Naive thymus-derived CD4-positive, alpha-beta T cell (primary cell): ENCODE data around the gene SULT4A1. TPM values are rescaled to one million over a fixed set of nuclear protein-coding genes. Genes with fewer than 3 reads are reported as not detected.

Experiments
- ATAC-seq: fragments of 150-1000 bp; cut with Tn5 transposase; 2 replicates; pipeline ENCODE4 v1.10.0; 2021; ENCODE audit warnings: mild to moderate bottlenecking, moderate library complexity
- CTCF ChIA-PET: fragments of 350-600 bp; sonication (Branson Sonifier 250); formaldehyde crosslinking; loops from one replicate; lab custom pipeline; 2021; ENCODE audit warnings: antibody characterized with exemption; lab: Charles Lee
- POLR2A ChIA-PET: fragments of 350-600 bp; sonication (Branson Sonifier 250); formaldehyde crosslinking; loops from one replicate; lab custom pipeline; 2021; ENCODE audit warnings: antibody characterized with exemption, inconsistent platforms; lab: Charles Lee
- DNase-seq, 9 donors: peaks; one replicate each; pipeline versions ENCODE4 v3.0.0 to v3.0.0-alpha.2; 2020 to 2022; ENCODE audit warnings: mixed read lengths in 1 of 9
- H3K27ac ChIP-seq: one replicate; pipeline ENCODE4 v1.7.0; 2013; ENCODE audit warnings: mild to moderate bottlenecking, low read depth, low read length, moderate library complexity
- H3K27me3 ChIP-seq, 2 donors: one replicate each; pipeline ENCODE4 v1.7.0; 2013; ENCODE audit warnings: low read length in 2 of 2, mild to moderate bottlenecking in 2 of 2, moderate library complexity in 2 of 2; ENCODE audit not compliant: control insufficient read depth in 2 of 2, insufficient read depth in 2 of 2
- H3K36me3 ChIP-seq, 3 experiments: 1 replicate in 2 of 3; 2 replicates in 1 of 3; pipeline ENCODE4 v1.7.0; 2013; ENCODE audit warnings: low read length in 3 of 3, mild to moderate bottlenecking in 3 of 3, moderate library complexity in 1 of 3; ENCODE audit not compliant: insufficient read depth in 3 of 3, control insufficient read depth in 2 of 3
- H3K4me1 ChIP-seq, 2 donors: one replicate each; pipeline ENCODE4 v1.7.0; 2013; ENCODE audit warnings: low read length in 2 of 2, mild to moderate bottlenecking in 2 of 2, moderate library complexity in 1 of 2; ENCODE audit not compliant: control insufficient read depth in 2 of 2, insufficient read depth in 2 of 2
- H3K4me3 ChIP-seq: 2 replicates; pipeline ENCODE4 v1.7.0; 2013; ENCODE audit warnings: mild to moderate bottlenecking, low read length
- H3K9me3 ChIP-seq, 3 experiments: 1 replicate in 2 of 3; 2 replicates in 1 of 3; pipeline ENCODE4 v1.7.0; 2013; ENCODE audit warnings: low read length in 3 of 3; ENCODE audit not compliant: control insufficient read depth in 2 of 3
- H3K27ac Mint-ChIP-seq, 9 donors: one replicate each; pipeline ENCODE4 v1.8.0; 2020 to 2022; ENCODE audit warnings: mixed read lengths in 9 of 9, mild to moderate bottlenecking in 8 of 9, moderate library complexity in 5 of 9, inconsistent platforms in 2 of 9
- H3K27me3 Mint-ChIP-seq, 5 donors: one replicate each; pipeline ENCODE4 v1.8.0; 2021 to 2022; ENCODE audit warnings: mixed read lengths in 5 of 5, mild to moderate bottlenecking in 1 of 5
- H3K36me3 Mint-ChIP-seq, 5 donors: one replicate each; pipeline ENCODE4 v1.8.0; 2020 to 2022; ENCODE audit warnings: mixed read lengths in 5 of 5, mild to moderate bottlenecking in 3 of 5, inconsistent platforms in 1 of 5
- H3K4me1 Mint-ChIP-seq, 7 donors: one replicate each; pipeline ENCODE4 v1.8.0; 2020 to 2022; ENCODE audit warnings: mixed read lengths in 7 of 7, mild to moderate bottlenecking in 3 of 7, inconsistent platforms in 1 of 7
- H3K4me3 Mint-ChIP-seq, 10 donors: one replicate each; pipeline ENCODE4 v1.8.0; 2020 to 2022; ENCODE audit warnings: mild to moderate bottlenecking in 10 of 10, mixed read lengths in 10 of 10, moderate library complexity in 6 of 10, inconsistent platforms in 2 of 10
- H3K9me3 Mint-ChIP-seq, 11 donors: one replicate each; pipeline ENCODE4 v1.8.0; 2020 to 2022; ENCODE audit warnings: mixed read lengths in 11 of 11, mild to moderate bottlenecking in 4 of 11, inconsistent platforms in 1 of 11, moderate library complexity in 1 of 11
- intact Hi-C, 2 donors: fragments of 100-400 bp; cut with micrococcal nuclease; formaldehyde crosslinking; loops; one replicate each; pipeline ENCODE4 v1.15.1; 2023
- polyA plus RNA-seq, 2 donors: library from polyadenylated mRNA; unstranded; fragments of 300-500 nt; fragmentation: Illumina TruSeq; gene quantifications; one replicate each; pipeline ENCODE4 v1.2.3, GENCODE V29; 2021
- total RNA-seq, 6 experiments: library from RNA in 5 of 6; stranded (reverse) in 5 of 6; gene quantifications; 1 replicate in 5 of 6; 2 replicates in 1 of 6; pipeline ENCODE4 v1.2.3 and lab custom pipeline; 2021 to 2026

Gene SULT4A1
- total and polyA plus RNA-seq, 7 experiments from 2014 or later = not detected

DNA sequence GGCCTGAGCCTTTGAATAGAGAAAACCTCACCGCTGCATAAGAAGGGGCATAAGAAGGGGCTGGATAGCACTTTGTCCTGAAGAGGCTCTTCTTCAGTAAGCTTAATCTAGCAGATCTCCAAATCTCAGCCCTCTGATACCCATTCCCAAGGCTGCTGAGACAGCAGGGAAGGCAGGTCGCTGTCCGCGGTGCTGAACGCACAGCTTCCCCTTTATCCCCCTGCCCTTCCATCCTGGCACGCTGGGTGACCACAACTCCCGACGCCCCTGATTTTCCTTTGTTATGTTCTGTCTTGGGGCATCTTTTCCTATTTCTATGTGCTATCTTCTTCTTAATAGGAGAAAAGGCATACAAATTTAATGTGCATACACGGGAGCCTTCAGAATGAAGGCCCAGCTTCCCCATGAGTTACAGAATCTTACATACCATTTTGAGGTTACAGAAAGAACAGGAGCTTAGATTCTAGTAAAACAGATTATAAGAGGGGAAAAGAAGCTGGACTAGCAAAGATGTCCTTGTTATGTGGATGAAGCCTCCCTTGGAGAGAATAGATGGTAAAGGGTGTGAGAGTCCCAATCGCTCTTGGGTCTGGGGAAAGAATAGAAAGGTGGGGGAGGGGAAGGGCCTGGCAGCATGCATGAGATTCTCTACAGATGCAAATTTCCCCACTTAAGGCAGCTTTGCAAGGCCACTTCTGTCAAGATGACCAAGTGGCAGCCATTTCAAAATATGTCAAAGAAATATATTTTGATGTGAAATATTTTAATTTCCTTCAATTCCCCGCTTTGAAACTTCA is 5.7 kb upstream of the SULT4A1 start:
- Mint-ChIP-seq H3K4me3 (no peak overlapping the region), H3K27me3 (peaks cover 17 to 56% (median 43%) of the 10 kb centered on the region in 5 donors), H3K4me1 (peaks cover 0 to under 1% (median 0%) of the 10 kb centered on the region in 7 donors), H3K36me3 (peaks cover 0 to 4% (median 0%) of the 10 kb centered on the region in 5 donors), H3K9me3 (peaks cover 0 to 24% (median 8%) of the 10 kb centered on the region in 11 donors), H3K27ac (no peak overlapping the region)
- no peak for ATAC-seq
- H3K27ac ChIP-seq = no peak overlapping the region
- H3K4me1 ChIP-seq = no peaks in the 10 kb centered on the region
- no peaks in the 10 kb centered on the region for H3K36me3 ChIP-seq
- peak in 3 of 9 donors; percentile 5 to 36 (median 12) for DNase-seq
- no peaks in the 10 kb centered on the region for H3K9me3 ChIP-seq
- intact Hi-C loops = no loop called here
- CTCF ChIA-PET = no interaction called here
- POLR2A ChIA-PET = no interaction called here
- H3K27me3 ChIP-seq = no peaks in the 10 kb centered on the region
- no peak overlapping the region for H3K4me3 ChIP-seq

DNA sequence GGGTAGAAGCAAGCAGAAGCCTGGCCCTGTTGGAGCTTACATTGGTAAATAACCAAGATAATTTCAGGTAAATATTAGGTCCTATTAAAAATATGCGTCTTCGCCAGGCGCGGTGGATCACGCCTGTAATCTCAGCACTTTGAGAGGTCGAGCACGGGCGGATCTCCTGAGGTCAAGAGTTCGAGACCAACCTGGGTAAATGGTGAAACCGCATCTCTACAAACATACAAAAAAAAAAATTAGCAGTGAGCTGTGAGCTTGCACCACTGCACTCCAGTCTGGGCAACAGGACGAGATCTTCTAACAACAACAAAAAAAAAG is 529 bp upstream of the SULT4A1 start:
- H3K4me3 Mint-ChIP-seq = peak overlapping the region in 9 of 10 donors; percentile 53 to 78 (median 64)
- DNase-seq (no peak), ATAC-seq (no peak)
- no peaks in the 10 kb centered on the region for H3K4me1 ChIP-seq
- H3K9me3 Mint-ChIP-seq = peaks cover 0 to 9% (median under 1%) of the 10 kb centered on the region in 11 donors
- no peak overlapping the region for H3K27ac ChIP-seq
- no peak overlapping the region for H3K4me3 ChIP-seq
- POLR2A ChIA-PET = no interaction called here
- CTCF ChIA-PET = no interaction called here
- H3K36me3 Mint-ChIP-seq = peaks cover 0 to under 1% (median 0%) of the 10 kb centered on the region in 5 donors
- no peak overlapping the region for H3K27ac Mint-ChIP-seq
- peaks cover 0 to 10% (median 2%) of the 10 kb centered on the region in 7 donors for H3K4me1 Mint-ChIP-seq
- H3K36me3 ChIP-seq = no peaks in the 10 kb centered on the region
- intact Hi-C loops = no loop called here
- H3K27me3 Mint-ChIP-seq = peaks cover 45 to 78% (median 67%) of the 10 kb centered on the region in 5 donors
- no peaks in the 10 kb centered on the region for H3K9me3 ChIP-seq
- no peaks in the 10 kb centered on the region for H3K27me3 ChIP-seq

DNA sequence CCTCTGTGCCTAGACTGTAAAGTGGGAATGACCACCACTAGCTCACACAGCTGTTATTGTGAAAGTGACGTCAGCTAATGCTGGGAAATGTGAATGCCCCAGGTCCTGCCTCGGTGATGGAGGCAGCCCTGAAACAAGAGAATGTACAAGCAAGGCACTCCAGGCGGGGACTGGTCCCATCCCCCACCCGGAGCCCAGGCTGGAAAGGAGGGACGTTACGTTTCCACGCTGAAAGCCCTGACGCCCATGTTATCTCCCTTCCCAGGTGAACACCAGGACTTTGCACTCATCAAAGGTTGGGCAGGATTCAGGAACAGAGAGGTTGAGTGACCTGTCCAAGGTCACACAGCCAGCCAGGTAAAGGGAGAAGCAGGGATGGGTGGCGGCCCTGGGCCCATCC is 784 bp downstream of the SULT4A1 start:
- POLR2A ChIA-PET = no interaction called here
- Histone ChIP-seq H3K9me3 (peaks cover 0 to 4% (median 0%) of the 10 kb centered on the region in 3 experiments), H3K27ac (no peak overlapping the region), H3K27me3 (no peaks in the 10 kb centered on the region), H3K36me3 (no peaks in the 10 kb centered on the region), H3K4me3 (no peak overlapping the region), H3K4me1 (no peaks in the 10 kb centered on the region)
- CTCF ChIA-PET = no interaction called here
- Mint-ChIP-seq H3K4me1 (peaks cover 0 to 10% (median 2%) of the 10 kb centered on the region in 7 donors), H3K27me3 (peaks cover 45 to 90% (median 72%) of the 10 kb centered on the region in 5 donors), H3K9me3 (peaks cover 0 to 21% (median 7%) of the 10 kb centered on the region in 11 donors), H3K27ac (no peak overlapping the region), H3K4me3 (peak overlapping the region in 8 of 10 donors; percentile 26 to 77 (median 46)), H3K36me3 (peaks cover 0 to 5% (median 3%) of the 10 kb centered on the region in 5 donors)
- ATAC-seq (no peak), DNase-seq (no peak)
- intact Hi-C loops = no loop called here

DNA sequence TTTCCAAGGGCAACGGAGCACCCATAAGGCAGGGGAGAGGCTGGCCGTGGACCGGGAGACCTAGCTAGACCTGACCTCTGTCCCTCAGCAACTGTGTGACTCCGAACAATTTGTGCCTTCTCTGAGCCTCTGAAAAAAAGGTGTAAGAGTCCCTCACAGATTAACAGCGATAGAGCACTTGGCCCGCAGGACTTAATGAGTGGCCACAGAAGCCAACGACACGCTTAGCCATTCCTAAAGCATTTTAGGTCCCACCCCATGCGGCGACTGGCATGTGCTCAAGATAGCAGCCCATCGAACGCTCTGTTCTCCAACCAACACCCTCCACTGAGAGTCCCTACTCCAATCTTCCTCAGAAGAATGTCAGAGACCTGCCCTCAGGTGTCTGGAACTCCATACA is 1.5 kb downstream of the SULT4A1 start:
- peaks cover 0 to 6% (median 0%) of the 10 kb centered on the region in 3 experiments for H3K9me3 ChIP-seq
- H3K27me3 Mint-ChIP-seq = peaks cover 45 to 91% (median 67%) of the 10 kb centered on the region in 5 donors
- CTCF ChIA-PET = no interaction called here
- POLR2A ChIA-PET = no interaction called here
- peaks cover 0 to 8% (median 3%) of the 10 kb centered on the region in 5 donors for H3K36me3 Mint-ChIP-seq
- H3K27ac ChIP-seq = no peak overlapping the region
- DNase-seq (no peak), ATAC-seq (no peak)
- no peak overlapping the region for H3K27ac Mint-ChIP-seq
- no peak overlapping the region for H3K4me3 ChIP-seq
- H3K4me3 Mint-ChIP-seq = peak overlapping the region in 4 of 10 donors; percentile 26 to 72 (median 53)
- H3K27me3 ChIP-seq = no peaks in the 10 kb centered on the region
- no peaks in the 10 kb centered on the region for H3K4me1 ChIP-seq
- H3K4me1 Mint-ChIP-seq = peaks cover 0 to 10% (median 2%) of the 10 kb centered on the region in 7 donors
- H3K9me3 Mint-ChIP-seq = peaks cover 0 to 25% (median 10%) of the 10 kb centered on the region in 11 donors
- intact Hi-C loops = no loop called here
- no peaks in the 10 kb centered on the region for H3K36me3 ChIP-seq

DNA sequence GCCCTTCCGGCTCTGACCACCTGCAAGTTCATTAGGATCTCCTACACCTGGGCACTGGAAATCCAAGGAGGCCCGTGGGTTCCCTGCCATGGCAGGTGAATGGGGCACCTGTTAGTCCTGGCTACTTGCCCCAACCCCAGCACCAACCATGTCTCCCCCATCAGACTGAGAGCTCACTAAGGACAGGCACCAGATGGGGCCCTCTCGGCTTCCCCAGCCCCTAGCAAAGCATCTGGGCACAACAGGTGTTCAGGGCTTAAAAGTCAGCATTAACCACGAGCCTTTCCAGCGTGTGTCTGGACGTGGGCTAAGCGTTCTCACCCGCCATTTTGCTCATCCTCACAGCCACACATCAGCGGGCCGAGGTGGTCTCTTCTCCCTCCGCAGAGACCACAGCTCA is 2.2 kb downstream of the SULT4A1 start:
- Histone ChIP-seq H3K36me3 (no peaks in the 10 kb centered on the region), H3K27me3 (no peaks in the 10 kb centered on the region), H3K4me1 (no peaks in the 10 kb centered on the region), H3K4me3 (no peak overlapping the region), H3K27ac (no peak overlapping the region), H3K9me3 (peaks cover 0 to 6% (median 0%) of the 10 kb centered on the region in 3 experiments)
- Mint-ChIP-seq H3K27ac (no peak overlapping the region), H3K4me1 (peaks cover 0 to 10% (median 2%) of the 10 kb centered on the region in 7 donors), H3K36me3 (peaks cover 0 to 8% (median 3%) of the 10 kb centered on the region in 5 donors), H3K27me3 (peaks cover 43 to 89% (median 67%) of the 10 kb centered on the region in 5 donors), H3K9me3 (peaks cover 0 to 25% (median 10%) of the 10 kb centered on the region in 11 donors), H3K4me3 (no peak overlapping the region)
- DNase-seq (no peak), ATAC-seq (no peak)
- intact Hi-C loops = no loop called here
- POLR2A ChIA-PET = no interaction called here
- CTCF ChIA-PET = no interaction called here

DNA sequence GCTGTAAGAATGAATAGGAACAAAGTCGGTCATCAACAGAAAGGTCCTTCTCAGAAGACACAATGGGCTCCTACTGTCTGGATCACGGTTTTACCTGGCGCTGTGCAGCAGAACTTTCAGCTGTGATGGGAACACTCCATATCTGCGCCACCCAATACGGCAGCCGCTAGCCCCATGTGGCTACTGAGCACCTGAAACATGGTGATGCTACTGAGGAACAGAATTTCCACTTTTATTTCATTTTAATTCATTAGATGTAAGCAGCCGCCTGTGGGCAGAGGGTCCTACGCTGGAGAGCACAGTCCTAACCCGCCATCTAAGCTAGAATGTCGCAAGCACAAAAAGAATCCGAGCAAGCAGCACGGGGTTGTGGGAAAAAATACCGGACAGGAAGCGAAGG is 2.7 kb downstream of the SULT4A1 start:
- ATAC-seq (no peak), DNase-seq (no peak)
- peaks cover 0 to 10% (median 2%) of the 10 kb centered on the region in 7 donors for H3K4me1 Mint-ChIP-seq
- Histone ChIP-seq H3K9me3 (peaks cover 0 to 6% (median 0%) of the 10 kb centered on the region in 3 experiments), H3K4me1 (no peaks in the 10 kb centered on the region), H3K27me3 (no peaks in the 10 kb centered on the region), H3K36me3 (no peaks in the 10 kb centered on the region), H3K4me3 (no peak overlapping the region), H3K27ac (no peak overlapping the region)
- H3K9me3 Mint-ChIP-seq = peaks cover 0 to 25% (median 10%) of the 10 kb centered on the region in 11 donors
- peaks cover 0 to 8% (median 3%) of the 10 kb centered on the region in 5 donors for H3K36me3 Mint-ChIP-seq
- peaks cover 38 to 88% (median 62%) of the 10 kb centered on the region in 5 donors for H3K27me3 Mint-ChIP-seq
- no peak overlapping the region for H3K27ac Mint-ChIP-seq
- intact Hi-C loops = no loop called here
- ChIA-PET POLR2A (no interaction called here), CTCF (no interaction called here)
- H3K4me3 Mint-ChIP-seq = no peak overlapping the region
